GM18498 (cell line): ENCODE measurements around the gene SLC30A9.
A peak's percentile ranks its signal among the peaks of the same experiment; 100 is the strongest.

Experiments used
- ATAC-seq: cut with Tn5 transposase; IDR thresholded peaks from one replicate; pipeline ENCODE4 v1.9.1; 2021; ENCODE audit warnings: mild to moderate bottlenecking, moderate library complexity; ENCODE audit not compliant: unreplicated experiment

Gene SLC30A9

GRCh38 chr4:41998019-41998418 is 7.7 kb downstream of the SLC30A9 start:
- ATAC-seq: no peak

DNA sequence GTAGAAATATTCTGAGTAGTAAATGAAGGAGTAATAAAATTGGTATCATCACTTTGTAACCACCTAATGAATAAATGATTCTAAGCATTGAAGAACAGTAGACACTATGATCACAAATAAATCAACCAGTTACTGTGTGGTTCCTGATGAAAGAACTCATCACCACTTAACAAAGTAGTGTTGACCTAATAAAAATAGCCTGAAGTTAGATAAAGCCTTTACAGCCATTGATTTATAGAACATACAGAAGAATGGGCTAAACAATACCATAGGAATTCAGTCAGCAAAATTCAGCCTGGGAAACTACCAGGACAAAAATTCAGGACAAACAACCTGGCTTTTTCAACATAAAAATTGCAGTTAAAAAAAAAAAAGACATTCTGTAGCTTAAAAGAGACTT is 9.0 kb downstream of the SLC30A9 start:
- ATAC-seq: no peak

GRCh38 chr4:42008011-42008786 is 17.9 kb downstream of the SLC30A9 start:
- ATAC-seq: no peak

- no peak for ATAC-seq
Observed at GRCh38 chr4:42015438-42015837, 25.1 kb downstream of the SLC30A9 start.

- no peak for ATAC-seq
Observed at GRCh38 chr4:42018451-42018850, 28.1 kb downstream of the SLC30A9 start.

DNA sequence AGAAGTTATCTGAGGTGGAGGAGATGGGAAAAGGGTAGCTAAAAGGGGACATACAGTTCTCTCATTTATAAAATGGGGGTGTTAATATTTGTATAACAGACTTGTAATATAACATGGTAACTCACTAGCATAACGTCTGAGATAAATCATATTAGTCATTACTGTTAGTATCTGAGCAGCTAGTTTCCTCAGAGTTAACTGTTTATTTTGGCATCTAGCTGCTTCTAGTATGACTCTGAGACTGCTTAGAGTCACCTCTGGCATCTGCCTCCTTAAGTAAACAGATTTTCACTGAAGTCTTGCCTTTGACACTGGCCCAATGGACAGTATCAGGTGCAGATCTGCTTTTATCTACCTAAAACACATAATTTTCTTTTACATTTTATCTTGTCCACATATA is 58.1 kb downstream of the SLC30A9 start:
- no peak for ATAC-seq

DNA sequence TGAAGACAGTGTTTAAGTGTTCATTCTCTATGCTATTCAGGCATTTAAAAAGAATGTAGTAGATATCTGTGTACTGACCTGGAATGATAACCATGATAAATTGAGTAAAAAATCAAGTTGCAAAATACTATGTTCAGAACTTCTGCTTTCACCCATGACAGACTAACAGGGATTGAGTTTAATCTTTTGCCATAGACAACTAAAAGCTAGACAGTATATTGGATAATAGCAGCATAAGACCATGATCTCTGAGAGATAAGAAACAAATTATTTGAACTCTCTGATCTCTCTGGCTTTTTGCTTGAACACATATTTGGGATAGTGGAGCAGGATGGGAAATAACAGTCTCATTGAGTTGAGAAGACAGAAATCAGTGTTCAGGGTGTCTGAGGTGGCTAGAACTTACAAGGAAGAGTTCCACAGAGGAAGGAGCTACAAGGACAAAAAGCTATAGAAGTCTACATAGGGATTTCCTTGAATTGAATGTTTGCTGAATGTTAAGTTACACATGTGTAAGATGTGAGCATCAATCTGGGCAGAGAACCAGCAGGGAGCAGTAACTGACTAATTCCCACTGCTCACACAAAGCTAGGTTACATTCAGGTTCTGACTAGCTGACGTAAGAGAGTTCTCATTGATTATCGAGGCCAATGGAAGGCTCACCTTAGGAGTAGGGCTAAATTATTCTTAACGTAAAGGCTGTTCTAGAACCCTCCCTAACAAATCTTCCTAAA is 60.4 kb downstream of the SLC30A9 start:
- no peak for ATAC-seq

GRCh38 chr4:42066402-42066801 is 76.1 kb downstream of the SLC30A9 start:
- no peak for ATAC-seq

GRCh38 chr4:42067264-42067663 is 76.9 kb downstream of the SLC30A9 start:
- no peak for ATAC-seq

GRCh38 chr4:42070463-42070862 is 80.1 kb downstream of the SLC30A9 start:
- no peak for ATAC-seq

- ATAC-seq: no peak
Observed at GRCh38 chr4:42074294-42074693, 84.0 kb downstream of the SLC30A9 start.

DNA sequence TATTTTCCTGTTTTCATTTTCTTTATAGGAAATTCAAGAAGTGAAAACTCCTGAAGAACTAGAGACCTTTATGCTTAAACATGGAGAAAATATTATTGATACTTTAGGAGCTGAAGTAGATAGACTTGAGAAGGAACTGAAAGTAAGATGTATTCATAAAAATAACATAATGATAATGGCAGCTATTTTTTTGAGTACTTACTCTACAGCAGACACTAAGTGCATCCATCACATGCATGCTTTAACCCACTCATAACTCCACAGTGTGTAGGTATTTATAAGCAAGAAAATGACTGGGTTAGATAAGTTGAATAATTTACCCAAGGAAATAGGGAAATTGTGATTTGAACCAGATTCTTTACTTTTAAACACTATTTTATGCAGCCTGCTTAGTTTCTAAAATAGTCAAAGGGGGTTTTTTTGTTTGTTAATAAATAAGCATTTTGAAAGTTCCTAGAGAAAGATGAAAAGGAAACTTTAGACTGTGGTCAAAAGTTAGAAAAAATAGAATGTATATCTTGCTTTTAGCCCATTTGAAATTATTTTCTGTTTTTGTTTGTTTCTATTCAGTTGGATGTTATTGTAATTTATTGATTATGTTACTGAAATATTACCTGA is 88.0 kb downstream of the SLC30A9 start:
- peak; percentile 83 for ATAC-seq

- peak; percentile 66 for ATAC-seq
Observed at GRCh38 chr4:42080306-42080705, 90.0 kb downstream of the SLC30A9 start.

DNA sequence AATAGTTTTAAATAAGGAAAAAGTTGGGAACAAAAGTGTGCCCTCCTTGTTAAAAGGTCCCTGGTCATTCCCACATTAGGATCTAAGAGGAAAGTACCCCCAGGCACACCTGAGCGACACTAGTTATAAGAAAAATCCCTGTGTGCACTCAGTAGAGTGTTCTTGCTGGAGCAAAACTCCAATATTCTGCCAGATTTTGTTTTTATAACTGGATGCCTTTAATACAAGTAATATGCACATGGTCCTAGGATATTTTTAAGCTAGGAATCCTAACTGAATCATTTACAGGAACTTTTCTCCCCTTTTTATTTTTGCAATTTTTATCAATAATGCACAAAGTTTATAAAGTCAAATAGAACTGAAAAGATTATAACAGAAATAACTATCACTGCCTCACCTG is 93.5 kb downstream of the SLC30A9 start:
- ATAC-seq: no peak

- no peak for ATAC-seq
Observed at GRCh38 chr4:42088386-42088785, 98.1 kb downstream of the SLC30A9 start.

GRCh38 chr4:42101446-42101975 is 111.2 kb downstream of the SLC30A9 start:
- no peak for ATAC-seq

GRCh38 chr4:42104521-42104920 is 114.2 kb downstream of the SLC30A9 start:
- no peak for ATAC-seq

- ATAC-seq: no peak
Observed at GRCh38 chr4:42112846-42113245, 122.5 kb downstream of the SLC30A9 start.

- ATAC-seq: no peak
Observed at GRCh38 chr4:42119886-42120285, 129.6 kb downstream of the SLC30A9 start.

DNA sequence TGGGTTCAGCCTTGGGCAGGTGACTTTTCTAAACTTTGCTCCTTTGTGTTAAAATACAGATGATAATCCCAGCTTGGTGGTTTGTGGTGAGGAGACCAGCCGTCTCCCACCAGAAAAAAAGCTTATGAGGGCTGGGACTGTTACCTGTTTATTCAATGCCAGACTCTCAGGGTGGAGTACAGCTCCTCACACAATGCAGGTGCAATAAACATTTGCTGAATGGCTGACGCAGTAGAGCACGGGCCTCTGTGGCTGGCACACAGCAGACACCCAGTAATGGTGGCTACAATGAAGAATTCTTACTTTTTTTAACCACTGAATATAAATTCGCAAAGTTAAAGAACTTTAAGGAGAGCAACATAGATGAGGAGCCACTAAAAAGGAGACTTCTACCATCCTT is 131.9 kb downstream of the SLC30A9 start:
- ATAC-seq: no peak

- ATAC-seq: no peak
Observed at GRCh38 chr4:42123071-42123644, 132.8 kb downstream of the SLC30A9 start.
